Vagina (tissue), 2 donors: ENCODE data around the gene TRIM49D1. TPM values are rescaled to one million over a fixed set of nuclear protein-coding genes. Genes with fewer than 3 reads are reported as not detected.
"Not testable (repeated sequence)": the region's sequence is repeated elsewhere in the genome, so short reads cannot be mapped to it uniquely, and the experiment has no call there.

Source experiments
- DNase-seq, 2 donors: peaks; one replicate each; pipeline ENCODE4 v3.0.0-alpha.2; 2017; ENCODE audit errors: extremely low spot score in 2 of 2
- H3K27ac ChIP-seq: fragments of 200-600 bp; sonication (generic); one replicate; pipeline ENCODE4 v1.5.1; 2019
- H3K27me3 ChIP-seq: fragments of 200-600 bp; sonication (generic); one replicate; pipeline ENCODE4 v1.5.1; 2019
- H3K36me3 ChIP-seq, 2 donors: fragments of 200-600 bp; sonication (generic); one replicate each; pipeline ENCODE4 v1.5.1; 2017 to 2019
- H3K4me1 ChIP-seq: fragments of 200-600 bp; sonication (generic); one replicate; pipeline ENCODE4 v1.5.1; 2019
- H3K4me3 ChIP-seq, 2 donors: fragments of 200-600 bp; sonication (generic); 1 replicate in 1 of 2; 2 replicates in 1 of 2; pipeline ENCODE4 v1.5.1; 2016 to 2019
- H3K9me3 ChIP-seq: fragments of 200-600 bp; sonication (generic); one replicate; pipeline ENCODE4 v1.5.1; 2019
- CTCF ChIP-seq, 3 experiments: fragments of 450-650 bp in 2 of 3; fragments of 200-600 bp in 1 of 3; sonication (generic) in 1 of 3; IDR thresholded peaks; one replicate each; pipeline ENCODE4 v1.5.1; 2017 to 2019; ENCODE audit warnings: antibody characterized with exemption in 3 of 3, mild to moderate bottlenecking in 2 of 3, moderate library complexity in 2 of 3
- POLR2A ChIP-seq, 2 donors: fragments of 450-650 bp; IDR thresholded peaks; one replicate each; pipeline ENCODE4 v1.6.1; 2017; ENCODE audit warnings: antibody characterized with exemption in 2 of 2, mild to moderate bottlenecking in 2 of 2, moderate library complexity in 2 of 2
- POLR2AphosphoS5 ChIP-seq, 2 donors: sonication (generic); formaldehyde crosslinking; IDR thresholded peaks; one replicate each; pipeline ENCODE4 v1.9.0; 2017; ENCODE audit warnings: antibody characterized with exemption in 2 of 2, mild to moderate bottlenecking in 2 of 2, low read depth in 1 of 2; ENCODE audit not compliant: insufficient read depth in 1 of 2
- intact Hi-C: fragments of 100-400 bp; cut with DNase I; formaldehyde crosslinking; loops from one replicate; pipeline ENCODE4 v1.15.1; 2023
- total RNA-seq: library from RNA; depleted of rRNA; stranded (reverse); fragments of >200 nt; gene quantifications from one replicate; pipeline ENCODE4 v1.2.3, GENCODE V29; 2016

TRIM49D1 gene
- total RNA-seq, result not detected

DNA sequence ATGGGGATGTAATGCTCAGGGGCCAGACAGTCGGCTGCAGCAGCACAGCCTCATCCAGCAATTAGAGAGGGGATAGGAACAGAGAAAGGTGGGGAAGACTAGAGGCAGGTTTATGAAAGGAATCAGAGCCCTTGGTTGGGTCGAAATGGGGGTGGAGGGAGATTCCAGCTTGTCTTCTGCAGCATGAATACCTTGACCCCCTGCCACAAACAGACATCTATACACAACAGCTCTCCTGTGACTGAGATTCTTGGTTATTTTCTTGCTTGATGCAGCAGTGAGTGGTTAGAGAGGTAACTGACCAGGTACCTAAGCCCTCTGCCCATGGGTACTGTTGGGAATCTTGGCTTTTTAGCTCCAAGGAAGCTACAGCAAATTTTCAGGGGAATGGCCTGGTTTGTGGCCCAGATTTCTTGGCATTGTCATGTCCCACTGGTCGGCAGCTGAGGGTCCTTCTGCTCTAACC lies at the start of gene TRIM49D1:
TSS of gene TRIM49D1 (minus strand) at position 51 of the 466 bp plus-strand sequence. CDS start 4,535 bp downstream, outside the sequence.
- Histone ChIP-seq H3K27ac (no peak within 1 kb of the TSS), H3K4me1 (no peaks in the 10 kb centered on the region), H3K36me3 (no peaks in the 10 kb centered on the region), H3K9me3 (no peaks in the 10 kb centered on the region), H3K4me3 (no peak within 1 kb of the TSS), H3K27me3 (no peaks in the 10 kb centered on the region)
- intact Hi-C loops, result no loop called here
- DNase-seq, result peak in 1 of 2 donors; percentile 6
- TF ChIP-seq POLR2A (IDR thresholded peaks at IDR 0.05) (no peak), CTCF (IDR thresholded peaks at IDR 0.05) (no peak), POLR2AphosphoS5 (IDR thresholded peaks at IDR 0.05; ENCODE audit: insufficient read depth in 1 of 2, low read depth in 1 of 2) (no peak)

- H3K27ac ChIP-seq, H3K27me3 ChIP-seq, H3K36me3 ChIP-seq, H3K4me1 ChIP-seq, H3K9me3 ChIP-seq, DNase-seq, H3K4me3 ChIP-seq, intact Hi-C loops: not testable (repeated sequence)
These were observed 43.7 kb upstream of the TRIM49D1 start, which contains the start of gene TRIM64 for GRCh38 chr11:89965737-89966136. Gene TRIM64 (plus strand): TSS chr11:89966037. CDS start chr11:89968504, 2,467 bp downstream.

DNA sequence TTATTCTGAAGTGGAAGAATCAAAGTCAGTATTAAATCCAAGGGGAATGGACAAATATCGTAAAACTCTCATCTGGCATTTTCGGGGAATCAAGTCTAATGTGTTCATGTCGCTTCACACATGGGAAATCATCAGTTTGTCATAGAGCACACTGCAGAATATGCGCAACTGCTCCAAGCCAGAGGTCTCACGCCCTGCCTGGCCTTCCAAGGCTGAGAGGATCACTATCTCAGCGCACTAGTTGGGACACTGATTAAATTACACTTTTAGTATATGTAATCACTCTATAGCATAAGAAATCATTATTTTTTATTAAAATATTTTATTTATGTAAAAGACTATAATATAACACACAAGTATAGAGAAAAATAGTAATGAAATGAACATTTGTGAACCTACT lies 38.8 kb upstream of the TRIM49D1 start:
- H3K4me1 ChIP-seq, H3K27ac ChIP-seq, H3K4me3 ChIP-seq, H3K9me3 ChIP-seq, H3K27me3 ChIP-seq, H3K36me3 ChIP-seq, intact Hi-C loops: not testable (repeated sequence)
- peak in 1 of 2 donors; percentile 0 for DNase-seq

GRCh38 chr11:89923764-89924163 lies 1.7 kb upstream of the TRIM49D1 start, which contains the start of gene TRIM49D2:
Gene TRIM49D2 (plus strand): TSS chr11:89924064. CDS start chr11:89926762, 2,698 bp downstream.
- H3K4me3 ChIP-seq, intact Hi-C loops, H3K4me1 ChIP-seq, H3K36me3 ChIP-seq, H3K27ac ChIP-seq, H3K27me3 ChIP-seq, DNase-seq, H3K9me3 ChIP-seq: not testable (repeated sequence)

GRCh38 chr11:89900809-89901208 lies 21.2 kb downstream of the TRIM49D1 start:
- H3K9me3 ChIP-seq, DNase-seq, H3K36me3 ChIP-seq, H3K27ac ChIP-seq, H3K4me3 ChIP-seq, intact Hi-C loops, H3K27me3 ChIP-seq, H3K4me1 ChIP-seq: not testable (repeated sequence)

- H3K27me3 ChIP-seq, H3K9me3 ChIP-seq, DNase-seq, intact Hi-C loops, H3K36me3 ChIP-seq, H3K4me1 ChIP-seq, H3K27ac ChIP-seq, H3K4me3 ChIP-seq: not testable (repeated sequence)
These were observed 28.8 kb downstream of the TRIM49D1 start for GRCh38 chr11:89893245-89893644.

DNA sequence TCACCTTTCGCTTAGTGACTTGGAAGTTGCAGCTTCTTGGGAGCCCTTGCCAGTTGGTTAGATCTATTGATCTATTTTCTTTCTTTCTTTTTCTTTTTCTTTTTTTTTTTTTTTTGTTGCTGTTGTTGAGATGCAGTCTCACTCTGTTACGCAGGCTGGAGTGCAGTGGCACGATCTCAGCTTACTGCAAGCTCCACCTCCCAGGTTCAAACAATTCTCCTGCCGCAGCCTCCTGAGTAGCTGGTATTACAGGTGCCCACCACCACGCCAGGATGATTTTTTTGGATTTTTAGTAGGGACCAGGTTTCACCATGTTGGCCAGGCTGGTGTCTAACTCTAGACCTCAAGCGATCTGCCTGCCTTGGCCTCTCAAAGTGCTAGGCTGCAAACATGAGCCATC lies 44.5 kb downstream of the TRIM49D1 start:
- intact Hi-C loops, H3K27ac ChIP-seq, DNase-seq, H3K9me3 ChIP-seq, H3K4me1 ChIP-seq, H3K4me3 ChIP-seq, H3K27me3 ChIP-seq, H3K36me3 ChIP-seq: not testable (repeated sequence)

GRCh38 chr11:89872588-89872987 lies 49.5 kb downstream of the TRIM49D1 start:
- H3K36me3 ChIP-seq, DNase-seq, H3K4me1 ChIP-seq, H3K27ac ChIP-seq, intact Hi-C loops, H3K27me3 ChIP-seq, H3K4me3 ChIP-seq, H3K9me3 ChIP-seq: not testable (repeated sequence)

DNA sequence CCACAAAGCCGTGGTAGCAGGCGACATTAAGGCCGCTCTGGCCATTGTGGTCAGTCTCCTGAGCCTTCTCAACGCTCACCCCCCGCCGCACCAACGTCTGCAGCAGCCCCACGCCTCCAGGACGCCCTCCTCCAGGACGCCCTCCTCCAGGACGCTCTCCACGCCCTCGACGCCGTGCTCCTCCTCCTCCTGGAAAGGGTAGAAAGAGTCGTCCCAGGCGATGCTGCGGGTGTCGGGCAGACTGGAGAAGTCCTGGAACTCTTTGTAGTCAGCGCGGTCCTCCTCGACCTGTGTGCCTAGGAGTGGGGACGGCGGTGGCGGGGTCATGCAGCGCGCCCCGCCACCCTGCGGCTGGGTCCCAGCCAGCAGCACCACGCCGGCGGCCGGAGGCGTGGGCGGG lies 56.8 kb downstream of the TRIM49D1 start:
- H3K27ac ChIP-seq, H3K9me3 ChIP-seq, H3K36me3 ChIP-seq, intact Hi-C loops, DNase-seq, H3K4me3 ChIP-seq, H3K4me1 ChIP-seq, H3K27me3 ChIP-seq: not testable (repeated sequence)

GRCh38 chr11:89863906-89864704 lies 57.9 kb downstream of the TRIM49D1 start:
- peak in 1 of 2 donors; percentile 72 for DNase-seq
- H3K9me3 ChIP-seq, H3K27me3 ChIP-seq, intact Hi-C loops, H3K4me1 ChIP-seq, H3K36me3 ChIP-seq, H3K27ac ChIP-seq: not testable (repeated sequence)
- peak overlapping the region in 1 of 2 donors; percentile 9 for H3K4me3 ChIP-seq
